Measurements from ENCODE around the gene SLC32A1. TPM values are rescaled to one million over a fixed set of nuclear protein-coding genes. Genes with fewer than 3 reads are reported as not detected.

The SLC32A1 gene
- total and polyA plus RNA-seq, 2 of the 13 experiments (the other 11 are each of a cell fraction or from before 2014, with no cell fraction given), result not detected

GRCh38 chr20:38697306-38697705 lies 27.0 kb upstream of the SLC32A1 start:
- Histone ChIP-seq H3K9me3 (ENCODE audit: low read length) (no peaks in the 10 kb centered on the region), H3K9ac (ENCODE audit: insufficient read depth, low read depth, low read length) (no peak overlapping the region), H3K4me1 (ENCODE audit: insufficient read depth, low read length) (no peaks in the 10 kb centered on the region), H3K79me2 (ENCODE audit: insufficient read depth, low read length) (no peaks in the 10 kb centered on the region), H3K36me3 (replicated peaks in 1 of 2; ENCODE audit: control insufficient read depth in 1 of 2, insufficient read depth in 2 of 2, low read length in 2 of 2) (no peaks in the 10 kb centered on the region), H4K20me1 (ENCODE audit: insufficient read depth, low read length) (no peaks in the 10 kb centered on the region), H3K4me3 (replicated peaks in 1 of 3; ENCODE audit: insufficient read depth in 1 of 3, low read depth in 2 of 3, low read length in 3 of 3) (no peak overlapping the region), H2AFZ (ENCODE audit: low read length) (no peak overlapping the region), H3K27me3 (ENCODE audit: control insufficient read depth in 1 of 2, insufficient read depth in 2 of 2, low read length in 2 of 2) (peaks cover 6 to 58% of the 10 kb centered on the region in 2 experiments; a peak in 4 of 5 replicates), H3K4me2 (ENCODE audit: low read depth, low read length) (no peak overlapping the region), H3K27ac (ENCODE audit: extremely low read length, insufficient read depth, low read length) (no peak overlapping the region)
- no peak for DNase-seq (ENCODE audit: low spot score)
- POLR2A ChIA-PET, result no interaction called here
- CTCF ChIA-PET (ENCODE audit: low intra/inter-chr PET ratio, low total read pairs), result no interaction called here
- no peak for FAIRE-seq
- 18% methylated on average over 9 of the region's 9 CpGs for WGBS (ENCODE audit: low lambda C conversion rate)
- in situ Hi-C loops (cut with HindIII; ENCODE audit: extremely low pct_ligation_motif_present, low pct_unique_long_range_greater_than_20kb) (no loop called here), intact Hi-C loops (cut with micrococcal nuclease; ENCODE audit: unreplicated experiment) (no loop called here)
- TF ChIP-seq CREB1 (IDR thresholded peaks at IDR 0.05) (peak; percentile 23; the same call in 1 of the 2 replicates), CREB1 (CRISPR knock-in tag; IDR thresholded peaks at IDR 0.05) (no peak), ZNF562 (CRISPR knock-in tag; IDR thresholded peaks at IDR 0.05; ENCODE audit: borderline replicate concordance) (no peak)
- BruUV-seq (replicated peaks), result no TSS peak
- no peak for ATAC-seq

- no peaks in the 10 kb centered on the region for H3K36me3 ChIP-seq (replicated peaks in 1 of 2; ENCODE audit: control insufficient read depth in 1 of 2, insufficient read depth in 2 of 2, low read length in 2 of 2)
- DNase-seq (ENCODE audit: low spot score), result no peak
- H3K9me3 ChIP-seq (ENCODE audit: low read length), result no peaks in the 10 kb centered on the region
- FAIRE-seq, result no peak
- H3K79me2 ChIP-seq (ENCODE audit: insufficient read depth, low read length), result no peaks in the 10 kb centered on the region
- no TSS peak for BruUV-seq (replicated peaks)
- no peaks in the 10 kb centered on the region for H3K4me1 ChIP-seq (ENCODE audit: insufficient read depth, low read length)
- intact Hi-C loops (cut with micrococcal nuclease; ENCODE audit: unreplicated experiment) (no loop called here), in situ Hi-C loops (cut with HindIII; ENCODE audit: extremely low pct_ligation_motif_present, low pct_unique_long_range_greater_than_20kb) (no loop called here)
- ChIA-PET CTCF (ENCODE audit: low intra/inter-chr PET ratio, low total read pairs) (no interaction called here), POLR2A (no interaction called here)
- peaks cover 8 to 68% of the 10 kb centered on the region in 2 experiments for H3K27me3 ChIP-seq (ENCODE audit: control insufficient read depth in 1 of 2, insufficient read depth in 2 of 2, low read length in 2 of 2)
- no peak overlapping the region for H3K27ac ChIP-seq (ENCODE audit: extremely low read length, insufficient read depth, low read length)
- no peak overlapping the region for H2AFZ ChIP-seq (ENCODE audit: low read length)
- no peak for ATAC-seq
- no peak overlapping the region for H3K9ac ChIP-seq (ENCODE audit: insufficient read depth, low read depth, low read length)
- H3K4me3 ChIP-seq (replicated peaks in 1 of 3; ENCODE audit: insufficient read depth in 1 of 3, low read depth in 2 of 3, low read length in 3 of 3), result no peak overlapping the region
- no peaks in the 10 kb centered on the region; the same call in 1 of the 2 replicates for H4K20me1 ChIP-seq (ENCODE audit: insufficient read depth, low read length)
- no peak overlapping the region for H3K4me2 ChIP-seq (ENCODE audit: low read depth, low read length)
- 30% methylated on average over 15 of the region's 15 CpGs for WGBS (ENCODE audit: low lambda C conversion rate)
- TF ChIP-seq RXRB (CRISPR knock-in tag; IDR thresholded peaks at IDR 0.05; ENCODE audit: borderline replicate concordance) (no peak), NFRKB (IDR thresholded peaks at IDR 0.05) (no peak), FOXK1 (CRISPR knock-in tag; IDR thresholded peaks at IDR 0.05; ENCODE audit: borderline replicate concordance, low read depth) (no peak), HNRNPL (IDR thresholded peaks at IDR 0.05; ENCODE audit: low read depth, low read length) (no peak), ZNF430 (CRISPR knock-in tag; IDR thresholded peaks at IDR 0.05) (no peak), ZSCAN20 (CRISPR knock-in tag; IDR thresholded peaks at IDR 0.05; ENCODE audit: borderline replicate concordance) (no peak), ZNF749 (CRISPR knock-in tag; IDR thresholded peaks at IDR 0.05; ENCODE audit: borderline replicate concordance) (no peak), STAT6 (CRISPR knock-in tag; IDR thresholded peaks at IDR 0.05; ENCODE audit: borderline replicate concordance) (no peak), ZNF790 (CRISPR knock-in tag; IDR thresholded peaks at IDR 0.05; ENCODE audit: borderline replicate concordance) (no peak), NFYB (CRISPR knock-in tag; IDR thresholded peaks at IDR 0.05) (no peak), ZXDC (CRISPR knock-in tag; IDR thresholded peaks at IDR 0.05) (no peak), ZNF816 (CRISPR knock-in tag; IDR thresholded peaks at IDR 0.05; ENCODE audit: borderline replicate concordance) (no peak)
These were observed 25.7 kb upstream of the SLC32A1 start for GRCh38 chr20:38698541-38698940.
